Measurements from ENCODE around the gene HAVCR2. TPM values are rescaled to one million over a fixed set of nuclear protein-coding genes. Genes with fewer than 3 reads are reported as not detected.

Gene HAVCR2
- total RNA-seq: 0.22 TPM in 1 of 2 replicates, not detected in the other

GRCh38 chr5:157108976-157109375, at the start of gene HAVCR2:
TSS of gene HAVCR2 (minus strand) at chr5:157109044. CDS start at chr5:157108983, 61 bp downstream.

GRCh38 chr5:157142317-157143126, 33.7 kb upstream of the HAVCR2 start, which contains the start of gene MED7:
TSS of gene MED7 (minus strand) at chr5:157142865. CDS start at chr5:157139431, 3,434 bp downstream.

DNA sequence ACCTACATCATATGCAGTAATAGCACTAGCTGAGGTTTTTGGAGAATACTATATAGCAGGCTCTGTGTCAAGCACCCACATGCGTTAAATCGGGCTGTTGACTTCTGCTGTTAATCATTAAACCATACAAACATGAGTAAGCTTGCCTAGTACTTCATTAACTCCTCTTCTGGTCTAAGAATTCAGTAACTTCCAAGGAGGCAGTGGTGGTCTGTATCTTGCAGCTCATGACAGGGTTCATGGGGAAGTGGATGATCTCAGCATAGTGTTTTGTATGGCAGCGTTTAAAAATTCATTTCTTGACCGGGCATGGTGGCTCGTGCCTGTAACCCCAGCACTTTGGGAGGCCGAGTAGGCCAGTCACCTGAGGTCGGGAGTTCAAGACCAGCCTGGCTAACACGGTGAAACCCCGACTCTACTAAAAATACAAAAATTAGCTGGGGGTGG, 49.7 kb downstream of the HAVCR2 start, which contains the start of gene HAVCR1:
HAVCR1 (minus strand) TSS at position 24 of the 447 bp plus-strand sequence. CDS start 1,173 bp downstream, outside the sequence.

Other genes starting within 250 kb of the HAVCR2 start
- not detected in 2 replicates for gene TIMD4, start 145.8 kb downstream of the HAVCR2 start, total RNA-seq
- gene HAVCR1, start 49.9 kb downstream of the HAVCR2 start, total RNA-seq: 0.88 TPM in 1 of 2 replicates, not detected in the other
- gene MED7, start 33.8 kb upstream of the HAVCR2 start, total RNA-seq: 8.3 and 9.9 TPM in 2 replicates
- gene GARIN3, start 57.2 kb upstream of the HAVCR2 start, total RNA-seq: not detected in 2 replicates
- gene ITK, start 71.8 kb upstream of the HAVCR2 start, total RNA-seq: not detected in 2 replicates
- 15.3 and 23.9 TPM in 2 replicates for gene CYFIP2, start 157.1 kb upstream of the HAVCR2 start, total RNA-seq

Data from placental pericyte (primary cell).